GM12873 (cell line): ENCODE results near the gene PPP6R3.
A peak's percentile ranks its signal among the peaks of the same experiment; 100 is the strongest.

Source experiments
- TF ChIP-seq, protein P1 (sequence below): IDR thresholded peaks from 2 replicates; pipeline ENCODE4 v1.5.1; 2012; ENCODE audit warnings: low read depth, mild to moderate bottlenecking, moderate library complexity, low read length, control low read depth; ENCODE audit not compliant: insufficient read depth; ENCODE audit errors: missing control alignments

The PPP6R3 gene

DNA sequence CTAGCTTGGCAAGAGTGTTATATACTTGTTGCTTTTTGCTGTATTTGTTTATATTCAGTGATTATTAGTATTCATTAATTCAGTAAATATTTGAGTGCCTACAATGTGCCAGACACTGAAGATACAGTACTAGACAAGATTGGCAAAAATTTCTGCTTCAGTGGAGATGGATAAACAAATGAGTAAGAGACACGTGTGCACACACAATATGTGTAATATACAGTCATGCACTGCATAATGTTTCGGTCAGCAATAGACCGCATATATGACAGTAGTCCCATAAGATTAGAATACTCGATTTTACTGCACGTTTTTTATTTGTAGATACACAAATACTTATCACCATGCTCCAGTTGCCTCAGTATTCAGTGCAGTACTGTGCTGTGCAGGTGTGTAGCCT, 118.9 kb downstream of the PPP6R3 start:
- TF ChIP-seq, protein P1, sequence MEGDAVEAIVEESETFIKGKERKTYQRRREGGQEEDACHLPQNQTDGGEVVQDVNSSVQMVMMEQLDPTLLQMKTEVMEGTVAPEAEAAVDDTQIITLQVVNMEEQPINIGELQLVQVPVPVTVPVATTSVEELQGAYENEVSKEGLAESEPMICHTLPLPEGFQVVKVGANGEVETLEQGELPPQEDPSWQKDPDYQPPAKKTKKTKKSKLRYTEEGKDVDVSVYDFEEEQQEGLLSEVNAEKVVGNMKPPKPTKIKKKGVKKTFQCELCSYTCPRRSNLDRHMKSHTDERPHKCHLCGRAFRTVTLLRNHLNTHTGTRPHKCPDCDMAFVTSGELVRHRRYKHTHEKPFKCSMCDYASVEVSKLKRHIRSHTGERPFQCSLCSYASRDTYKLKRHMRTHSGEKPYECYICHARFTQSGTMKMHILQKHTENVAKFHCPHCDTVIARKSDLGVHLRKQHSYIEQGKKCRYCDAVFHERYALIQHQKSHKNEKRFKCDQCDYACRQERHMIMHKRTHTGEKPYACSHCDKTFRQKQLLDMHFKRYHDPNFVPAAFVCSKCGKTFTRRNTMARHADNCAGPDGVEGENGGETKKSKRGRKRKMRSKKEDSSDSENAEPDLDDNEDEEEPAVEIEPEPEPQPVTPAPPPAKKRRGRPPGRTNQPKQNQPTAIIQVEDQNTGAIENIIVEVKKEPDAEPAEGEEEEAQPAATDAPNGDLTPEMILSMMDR = no peak

DNA sequence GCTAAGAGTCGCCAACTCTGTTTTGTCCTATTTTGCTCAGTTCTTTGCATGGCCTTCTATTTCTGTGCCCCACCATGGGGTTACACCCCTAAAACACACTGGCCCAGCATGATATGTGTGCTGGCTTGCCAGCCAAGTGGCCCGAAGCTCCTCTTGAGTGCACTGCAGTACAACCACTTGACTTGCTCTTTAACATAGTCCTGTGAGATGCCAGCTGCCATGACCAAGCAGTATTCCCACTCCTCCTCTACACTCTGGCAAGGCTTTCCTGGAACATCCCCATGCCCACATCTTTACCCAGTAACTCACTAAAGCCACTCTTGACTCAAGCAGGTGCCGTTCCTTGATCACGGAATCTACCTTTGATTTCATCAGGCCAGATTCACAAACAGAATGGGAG, 120.9 kb downstream of the PPP6R3 start:
- TF ChIP-seq, protein P1 = no peak

DNA sequence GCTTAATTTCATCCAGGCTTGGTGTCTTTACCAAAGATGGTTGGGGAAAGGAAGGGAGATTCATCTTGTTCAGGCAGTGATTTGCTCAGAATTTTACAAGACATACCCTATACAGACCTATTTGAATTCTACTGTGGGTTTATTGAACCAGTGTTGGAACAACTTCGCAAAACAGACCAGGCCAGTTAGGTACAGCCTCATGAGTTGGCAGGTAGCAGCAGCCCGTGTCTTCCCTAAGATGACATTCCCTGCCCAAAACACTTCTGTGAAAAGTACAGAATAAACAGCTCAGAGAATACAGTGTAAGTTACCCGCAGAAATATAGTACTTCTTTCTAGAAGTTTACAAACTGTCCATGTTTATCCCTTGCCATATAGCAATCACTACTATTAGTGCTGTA, 121.3 kb downstream of the PPP6R3 start:
- TF ChIP-seq, protein P1 = no peak

DNA sequence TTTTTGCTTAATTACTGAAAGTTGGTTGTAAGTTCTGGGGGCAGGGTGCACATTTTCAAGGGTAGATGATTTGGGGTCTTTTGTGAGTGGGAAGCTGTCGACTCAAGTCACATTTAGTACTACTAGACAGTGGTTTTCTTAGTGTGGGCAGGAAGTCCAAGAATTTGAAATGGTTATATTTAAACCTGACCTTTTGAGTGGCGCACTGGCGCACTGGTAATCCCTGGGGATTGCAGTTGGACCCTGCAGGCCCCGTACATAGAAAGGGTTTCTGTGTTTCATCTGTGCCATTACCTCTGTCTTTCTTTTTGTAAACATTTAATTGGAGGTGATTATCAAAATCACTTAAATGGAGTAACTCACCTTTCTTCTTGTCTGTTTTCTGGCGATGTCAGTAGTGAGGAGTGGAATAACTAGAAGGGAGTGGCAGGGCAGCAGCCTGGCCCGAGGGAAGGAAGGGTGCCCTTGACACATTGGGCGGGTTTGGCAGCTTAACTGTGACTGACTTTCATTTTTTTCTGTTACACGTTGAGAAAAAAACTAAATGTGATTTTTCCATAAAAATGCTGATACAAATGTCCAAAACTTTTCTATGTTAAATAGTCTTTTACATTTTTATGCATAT, 122.0 kb downstream of the PPP6R3 start:
- TF ChIP-seq, protein P1 = no peak

DNA sequence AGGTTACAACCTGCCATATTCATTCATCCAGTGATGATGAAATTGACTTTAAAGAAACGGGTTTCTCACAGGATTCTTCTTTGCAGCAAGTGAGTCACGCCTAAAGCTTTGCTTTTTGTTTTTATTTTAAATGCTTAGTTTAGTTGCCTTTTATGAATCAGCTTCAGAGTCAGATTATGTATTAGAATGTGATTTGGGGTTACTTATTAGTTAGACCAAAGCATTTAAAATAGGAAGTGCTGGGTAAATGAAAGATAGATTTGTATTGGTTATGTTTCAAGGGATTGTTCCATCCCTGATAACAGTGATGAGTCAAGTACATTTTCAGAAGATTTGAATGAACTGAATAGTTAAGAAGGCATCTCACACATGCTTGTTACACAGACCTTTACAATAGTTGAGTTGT, 122.5 kb downstream of the PPP6R3 start:
- TF ChIP-seq, protein P1 = no peak

DNA sequence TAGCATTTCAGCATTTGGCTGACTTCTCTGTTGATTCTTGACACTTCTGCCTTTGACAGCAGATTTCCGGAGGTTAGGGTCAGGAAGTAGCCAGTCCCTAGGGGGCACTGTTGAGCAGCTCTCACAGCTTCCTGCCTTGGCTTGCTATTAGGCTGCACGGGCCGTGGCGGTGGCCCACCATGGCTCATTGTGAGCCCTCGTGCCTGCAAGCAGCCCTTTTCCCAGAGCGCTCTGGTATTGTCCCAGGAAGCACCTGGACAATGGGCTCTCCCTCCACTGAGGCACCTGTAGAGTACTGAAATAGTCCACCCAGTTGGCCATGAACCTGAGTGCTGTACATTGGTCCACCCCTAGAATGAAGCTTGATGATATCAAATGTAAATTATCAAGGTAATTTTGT, 123.5 kb downstream of the PPP6R3 start:
- TF ChIP-seq, protein P1 = peak; percentile 90

DNA sequence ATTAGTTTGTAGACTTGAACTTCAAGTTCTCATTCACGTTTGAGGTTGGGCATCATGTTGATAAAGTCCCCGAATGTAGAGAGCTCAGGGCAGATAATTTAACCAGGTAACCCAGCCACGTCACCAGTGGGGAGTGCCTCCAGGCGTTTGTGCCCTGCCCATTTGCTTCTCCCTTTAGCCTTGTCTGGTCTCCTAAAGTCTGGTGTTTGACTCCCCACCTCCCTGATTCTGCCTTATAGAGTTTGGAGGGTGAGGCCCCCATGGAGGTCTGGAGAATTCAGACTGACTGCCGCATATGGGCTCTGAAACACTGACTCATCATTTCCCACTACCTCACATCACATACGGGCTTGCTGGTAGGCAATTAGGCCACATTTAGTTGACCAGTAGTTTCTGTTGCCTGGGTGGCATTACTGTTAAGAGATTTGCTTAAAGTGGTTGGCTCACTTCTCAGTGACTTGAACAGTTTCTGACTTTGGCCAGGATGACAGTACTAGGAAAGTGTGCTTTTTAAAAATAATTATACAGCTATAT, 124.5 kb downstream of the PPP6R3 start:
- TF ChIP-seq, protein P1 = no peak
